ENCODE results near the gene ELAVL1.

The ELAVL1 gene

GRCh38 chr19:8020681-8021080, 15.2 kb upstream of the ELAVL1 start:
- no peak for DNase-seq

- no peak for DNase-seq
Measured at GRCh38 chr19:8017808-8018207, 12.4 kb upstream of the ELAVL1 start.

GRCh38 chr19:8004723-8005513, 523 bp downstream of the ELAVL1 start:
- peak; percentile 1 for DNase-seq

GRCh38 chr19:8004001-8004400, 1.4 kb downstream of the ELAVL1 start:
- no peak for DNase-seq

- peak; percentile 44 for DNase-seq
Measured at GRCh38 chr19:8001995-8002849, 3.2 kb downstream of the ELAVL1 start.

- no peak for DNase-seq
Measured at GRCh38 chr19:8001651-8001994, 3.8 kb downstream of the ELAVL1 start.

GRCh38 chr19:8000298-8001038, 5.0 kb downstream of the ELAVL1 start:
- DNase-seq = no peak

GRCh38 chr19:7999376-7999775, 6.1 kb downstream of the ELAVL1 start:
- DNase-seq = no peak

GRCh38 chr19:7997809-7998480, 7.5 kb downstream of the ELAVL1 start:
- DNase-seq = no peak

- no peak for DNase-seq
Measured at GRCh38 chr19:7996883-7997282, 8.6 kb downstream of the ELAVL1 start.

GRCh38 chr19:7995810-7996158, 9.7 kb downstream of the ELAVL1 start:
- no peak for DNase-seq

GRCh38 chr19:7994928-7995809, 10.3 kb downstream of the ELAVL1 start:
- DNase-seq = no peak

GRCh38 chr19:7994114-7994513, 11.3 kb downstream of the ELAVL1 start:
- no peak for DNase-seq

- no peak for DNase-seq
Measured at GRCh38 chr19:7993560-7993959, 11.9 kb downstream of the ELAVL1 start.

GRCh38 chr19:7992575-7992974, 12.9 kb downstream of the ELAVL1 start:
- DNase-seq = no peak

- no peak for DNase-seq
Measured at GRCh38 chr19:7989071-7989575, 16.3 kb downstream of the ELAVL1 start.

GRCh38 chr19:7988307-7988706, 17.1 kb downstream of the ELAVL1 start:
- no peak for DNase-seq

GRCh38 chr19:7987114-7987768, 18.2 kb downstream of the ELAVL1 start:
- no peak for DNase-seq

- no peak for DNase-seq
Measured at GRCh38 chr19:7986321-7987113, 18.9 kb downstream of the ELAVL1 start.

GRCh38 chr19:7985481-7985911, 19.9 kb downstream of the ELAVL1 start:
- no peak for DNase-seq
